Endothelial cell of umbilical vein (primary cell): ENCODE results near the gene MLH1.
A peak's percentile ranks its signal among the peaks of the same experiment; 100 is the strongest.

Experiments
- EZH2 ChIP-seq: IDR thresholded peaks from 2 replicates; pipeline ENCODE4 v1.6.1; 2012; ENCODE audit warnings: borderline replicate concordance, low read depth, mild to moderate bottlenecking, moderate library complexity, low read length, inconsistent platforms; ENCODE audit not compliant: severe bottlenecking
- JUN ChIP-seq: IDR thresholded peaks from 2 replicates; pipeline ENCODE4 v1.6.1; 2011; ENCODE audit warnings: borderline replicate concordance, low read depth; ENCODE audit not compliant: insufficient read length, insufficient read depth
- MYC ChIP-seq: IDR thresholded peaks from one replicate; pipeline ENCODE4 v1.6.1; 2011; ENCODE audit warnings: mild to moderate bottlenecking, low read depth, low read length
- POLR2A ChIP-seq: IDR thresholded peaks from 2 replicates; pipeline ENCODE4 v1.6.1; 2012; ENCODE audit warnings: low read depth, mild to moderate bottlenecking, control low read depth, low read length
- TF ChIP-seq, protein P1 (sequence below): IDR thresholded peaks from 2 replicates; pipeline ENCODE4 v1.6.1; 2011; ENCODE audit not compliant: insufficient read depth, insufficient read length
- TF ChIP-seq, protein P2 (sequence below), 2 donors: IDR thresholded peaks; 1 replicate in 1 of 2; 2 replicates in 1 of 2; pipeline ENCODE4 v1.5.1; 2011; ENCODE audit warnings: low read length in 2 of 2, mild to moderate bottlenecking in 2 of 2, moderate library complexity in 2 of 2, control low read depth in 1 of 2, inconsistent platforms in 1 of 2, low read depth in 1 of 2; ENCODE audit not compliant: insufficient read depth in 1 of 2; ENCODE audit errors: extremely low read depth in 1 of 2

DNA sequence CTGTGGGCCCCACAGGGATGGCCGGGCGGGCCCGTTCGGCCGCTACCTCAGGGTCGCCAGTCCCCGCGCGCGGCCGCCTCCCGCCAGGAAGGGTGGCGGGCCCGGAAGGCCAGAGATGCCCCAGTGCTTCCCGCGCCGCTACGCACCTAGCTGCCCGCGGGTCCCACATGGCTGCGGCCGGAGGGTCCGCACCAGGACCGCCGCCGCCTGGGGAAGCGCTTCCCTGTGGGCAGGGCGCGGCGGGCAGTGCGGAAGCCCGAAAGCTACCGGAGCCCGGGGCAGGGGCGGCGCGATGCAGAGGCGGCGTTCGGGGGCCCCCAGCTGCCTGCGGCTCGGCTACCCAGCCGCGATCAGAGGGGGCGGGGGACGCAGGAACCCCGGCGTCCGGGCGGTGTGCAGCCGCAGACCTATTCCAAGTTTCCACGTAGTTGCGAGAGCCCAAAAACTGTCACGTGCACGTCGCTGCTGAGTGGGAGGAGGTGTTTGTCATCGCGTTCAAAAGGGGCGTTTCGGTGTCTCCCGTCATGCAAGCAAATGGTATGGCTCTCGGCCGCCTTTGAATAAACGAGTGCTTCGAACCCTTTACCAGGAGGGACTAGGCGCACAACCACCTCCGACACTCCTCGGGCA, 48.6 kb upstream of the MLH1 start, which contains the start of gene TRANK1:
- TF ChIP-seq, protein P1, sequence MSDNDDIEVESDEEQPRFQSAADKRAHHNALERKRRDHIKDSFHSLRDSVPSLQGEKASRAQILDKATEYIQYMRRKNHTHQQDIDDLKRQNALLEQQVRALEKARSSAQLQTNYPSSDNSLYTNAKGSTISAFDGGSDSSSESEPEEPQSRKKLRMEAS, result no peak
- TF ChIP-seq, protein P2, sequence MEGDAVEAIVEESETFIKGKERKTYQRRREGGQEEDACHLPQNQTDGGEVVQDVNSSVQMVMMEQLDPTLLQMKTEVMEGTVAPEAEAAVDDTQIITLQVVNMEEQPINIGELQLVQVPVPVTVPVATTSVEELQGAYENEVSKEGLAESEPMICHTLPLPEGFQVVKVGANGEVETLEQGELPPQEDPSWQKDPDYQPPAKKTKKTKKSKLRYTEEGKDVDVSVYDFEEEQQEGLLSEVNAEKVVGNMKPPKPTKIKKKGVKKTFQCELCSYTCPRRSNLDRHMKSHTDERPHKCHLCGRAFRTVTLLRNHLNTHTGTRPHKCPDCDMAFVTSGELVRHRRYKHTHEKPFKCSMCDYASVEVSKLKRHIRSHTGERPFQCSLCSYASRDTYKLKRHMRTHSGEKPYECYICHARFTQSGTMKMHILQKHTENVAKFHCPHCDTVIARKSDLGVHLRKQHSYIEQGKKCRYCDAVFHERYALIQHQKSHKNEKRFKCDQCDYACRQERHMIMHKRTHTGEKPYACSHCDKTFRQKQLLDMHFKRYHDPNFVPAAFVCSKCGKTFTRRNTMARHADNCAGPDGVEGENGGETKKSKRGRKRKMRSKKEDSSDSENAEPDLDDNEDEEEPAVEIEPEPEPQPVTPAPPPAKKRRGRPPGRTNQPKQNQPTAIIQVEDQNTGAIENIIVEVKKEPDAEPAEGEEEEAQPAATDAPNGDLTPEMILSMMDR (IDR thresholded peaks at IDR 0.05; ENCODE audit: extremely low read depth in 1 of 2, insufficient read depth in 1 of 2, low read depth in 1 of 2, low read length in 2 of 2), result no peak
- TF ChIP-seq JUN (no peak), MYC (no peak), POLR2A (no peak), EZH2 (peak; percentile 43)
